HG02943 (cell line): ENCODE results near the gene CDCA7L.

ENCODE experiments used
- ATAC-seq: cut with Tn5 transposase; IDR thresholded peaks from one replicate; pipeline ENCODE4 v1.9.1; 2021; ENCODE audit warnings: mild to moderate bottlenecking, low read depth, moderate library complexity; ENCODE audit not compliant: unreplicated experiment

Gene CDCA7L

GRCh38 chr7:21945454-21946221 lies at the start of gene CDCA7L:
Gene CDCA7L (minus strand): TSS chr7:21945899. CDS start chr7:21945804, 95 bp downstream.
- ATAC-seq: peak; percentile 85

GRCh38 chr7:21986096-21986495 lies 40.4 kb upstream of the CDCA7L start:
- ATAC-seq: no peak

GRCh38 chr7:21984042-21984441 lies 38.3 kb upstream of the CDCA7L start:
- ATAC-seq: no peak

- no peak for ATAC-seq
Measured at GRCh38 chr7:21983056-21983455, 37.4 kb upstream of the CDCA7L start.

GRCh38 chr7:21981524-21981923 lies 35.8 kb upstream of the CDCA7L start:
- no peak for ATAC-seq

- no peak for ATAC-seq
Measured at GRCh38 chr7:21980926-21981500, 35.3 kb upstream of the CDCA7L start.

- no peak for ATAC-seq
Measured at GRCh38 chr7:21972397-21972784, 26.7 kb upstream of the CDCA7L start.

GRCh38 chr7:21971780-21972396 lies 26.2 kb upstream of the CDCA7L start:
- ATAC-seq: no peak

- no peak for ATAC-seq
Measured at GRCh38 chr7:21969822-21970221, 24.1 kb upstream of the CDCA7L start.

- no peak for ATAC-seq
Measured at GRCh38 chr7:21967598-21968003, 21.9 kb upstream of the CDCA7L start.

- peak; percentile 69 for ATAC-seq
Measured at GRCh38 chr7:21966271-21966670, 20.6 kb upstream of the CDCA7L start.

GRCh38 chr7:21965291-21965690 lies 19.6 kb upstream of the CDCA7L start:
- no peak for ATAC-seq

GRCh38 chr7:21962677-21963076 lies 17.0 kb upstream of the CDCA7L start:
- ATAC-seq: no peak

GRCh38 chr7:21960922-21961321 lies 15.2 kb upstream of the CDCA7L start:
- no peak for ATAC-seq

GRCh38 chr7:21959387-21959776 lies 13.7 kb upstream of the CDCA7L start:
- no peak for ATAC-seq

GRCh38 chr7:21953781-21954180 lies 8.1 kb upstream of the CDCA7L start:
- ATAC-seq: no peak

GRCh38 chr7:21948887-21949540 lies 3.3 kb upstream of the CDCA7L start:
- no peak for ATAC-seq

GRCh38 chr7:21948364-21948763 lies 2.7 kb upstream of the CDCA7L start:
- ATAC-seq: no peak

GRCh38 chr7:21947946-21948345 lies 2.2 kb upstream of the CDCA7L start:
- ATAC-seq: no peak

GRCh38 chr7:21947056-21947455 lies 1.4 kb upstream of the CDCA7L start:
- no peak for ATAC-seq

- no peak for ATAC-seq
Measured at GRCh38 chr7:21946222-21946709, 567 bp upstream of the CDCA7L start.
